HepG2 (cell line): ENCODE measurements around the gene PIP4K2B.

Source experiments
- JUND ChIP-seq: sonication (generic); formaldehyde crosslinking; IDR thresholded peaks from 2 replicates; pipeline ENCODE4 v1.8.0; 2022; ENCODE audit warnings: mild to moderate bottlenecking, missing genetic modification reagents
- MEIS1 ChIP-seq: sonication (generic); formaldehyde crosslinking; IDR thresholded peaks from 2 replicates; pipeline ENCODE4 v1.9.0; 2021; ENCODE audit warnings: mild to moderate bottlenecking, missing genetic modification reagents, moderate library complexity, borderline replicate concordance
- NFRKB ChIP-seq: fragments of 450-650 bp; IDR thresholded peaks from 2 replicates; pipeline ENCODE4 v1.6.1; 2017
- NPAS2 ChIP-seq: sonication (generic); formaldehyde crosslinking; IDR thresholded peaks from 2 replicates; pipeline ENCODE4 v1.8.0; 2022; ENCODE audit warnings: mild to moderate bottlenecking, missing genetic modification reagents, borderline replicate concordance
- POLR2A ChIP-seq, 2 experiments: IDR thresholded peaks; 2 replicates each; pipeline ENCODE4 v1.6.1; 2011; ENCODE audit warnings: low read depth in 2 of 2, low read length in 2 of 2, mild to moderate bottlenecking in 1 of 2, moderate library complexity in 1 of 2; ENCODE audit not compliant: insufficient read depth in 1 of 2
- REST ChIP-seq, 2 experiments: IDR thresholded peaks; 2 replicates each; pipeline ENCODE4 v1.6.1; 2011 to 2012; ENCODE audit warnings: low read length in 2 of 2, borderline replicate concordance in 1 of 2, low read depth in 1 of 2, mild to moderate bottlenecking in 1 of 2, moderate library complexity in 1 of 2
- SNRNP70 ChIP-seq: fragments of 200-400 bp; formaldehyde crosslinking; IDR thresholded peaks from 2 replicates; pipeline ENCODE4 v1.6.1; 2017; ENCODE audit warnings: mild to moderate bottlenecking, low read depth, low read length, moderate library complexity
- TIGD3 ChIP-seq: sonication (generic); formaldehyde crosslinking; IDR thresholded peaks from 2 replicates; pipeline ENCODE4 v1.5.1; 2020; ENCODE audit warnings: mild to moderate bottlenecking, missing genetic modification reagents, borderline replicate concordance
- ZFP36L1 ChIP-seq: sonication (generic); formaldehyde crosslinking; IDR thresholded peaks from 2 replicates; pipeline ENCODE4 v1.8.0; 2022; ENCODE audit warnings: mild to moderate bottlenecking, missing genetic modification reagents, moderate library complexity
- TF ChIP-seq, protein P1 (sequence below): sonication (generic); formaldehyde crosslinking; IDR thresholded peaks from 2 replicates; pipeline ENCODE4 v1.5.0; 2020; ENCODE audit warnings: mild to moderate bottlenecking, missing genetic modification reagents, moderate library complexity

GRCh38 chr17:38777641-38778250 is 21.6 kb downstream of the PIP4K2B start:
- TF ChIP-seq SNRNP70 (no peak), ZFP36L1 (CRISPR knock-in tag) (no peak), NPAS2 (CRISPR knock-in tag) (no peak), TIGD3 (no peak), JUND (CRISPR knock-in tag) (no peak), REST (IDR thresholded peaks at IDR 0.05; ENCODE audit: borderline replicate concordance in 1 of 2, low read depth in 1 of 2, low read length in 2 of 2) (no peak), POLR2A (IDR thresholded peaks at IDR 0.05; ENCODE audit: insufficient read depth in 1 of 2, low read depth in 2 of 2, low read length in 2 of 2) (no peak), NFRKB (no peak), MEIS1 (CRISPR knock-in tag) (no peak)
- TF ChIP-seq, protein P1, sequence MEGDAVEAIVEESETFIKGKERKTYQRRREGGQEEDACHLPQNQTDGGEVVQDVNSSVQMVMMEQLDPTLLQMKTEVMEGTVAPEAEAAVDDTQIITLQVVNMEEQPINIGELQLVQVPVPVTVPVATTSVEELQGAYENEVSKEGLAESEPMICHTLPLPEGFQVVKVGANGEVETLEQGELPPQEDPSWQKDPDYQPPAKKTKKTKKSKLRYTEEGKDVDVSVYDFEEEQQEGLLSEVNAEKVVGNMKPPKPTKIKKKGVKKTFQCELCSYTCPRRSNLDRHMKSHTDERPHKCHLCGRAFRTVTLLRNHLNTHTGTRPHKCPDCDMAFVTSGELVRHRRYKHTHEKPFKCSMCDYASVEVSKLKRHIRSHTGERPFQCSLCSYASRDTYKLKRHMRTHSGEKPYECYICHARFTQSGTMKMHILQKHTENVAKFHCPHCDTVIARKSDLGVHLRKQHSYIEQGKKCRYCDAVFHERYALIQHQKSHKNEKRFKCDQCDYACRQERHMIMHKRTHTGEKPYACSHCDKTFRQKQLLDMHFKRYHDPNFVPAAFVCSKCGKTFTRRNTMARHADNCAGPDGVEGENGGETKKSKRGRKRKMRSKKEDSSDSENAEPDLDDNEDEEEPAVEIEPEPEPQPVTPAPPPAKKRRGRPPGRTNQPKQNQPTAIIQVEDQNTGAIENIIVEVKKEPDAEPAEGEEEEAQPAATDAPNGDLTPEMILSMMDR (CRISPR knock-in tag), result no peak
